OCI-LY3 (cell line): ENCODE results near the gene CKMT2.

Experiments
- H2AFZ ChIP-seq: fragments of 200-600, 300-600 bp; shearing (Covaris generic); 2 replicates; pipeline ENCODE4 v1.6.0; 2014; ENCODE audit warnings: antibody characterized with exemption, low read depth, low read length
- H3K27ac ChIP-seq: fragments of 200-600, 300-600 bp; sonication (generic); 2 replicates; pipeline ENCODE4 v1.5.1; 2014; ENCODE audit warnings: mild to moderate bottlenecking, low read length, moderate library complexity, mixed read lengths
- H3K27me3 ChIP-seq: fragments of 200-600, 300-600 bp; sonication (generic); 2 replicates; pipeline ENCODE4 v1.6.1; 2014; ENCODE audit warnings: low read depth, low read length, mixed read lengths
- H3K36me3 ChIP-seq: fragments of 200-600, 300-600 bp; sonication (generic); replicated peaks from 2 replicates; pipeline ENCODE3; 2014; ENCODE audit warnings: low read depth, low read length, mixed read lengths
- H3K4me1 ChIP-seq: fragments of 300-600, 200-600 bp; sonication (generic); 2 replicates; pipeline ENCODE4 v1.6.1; 2014; ENCODE audit warnings: low read length, mixed read lengths
- H3K4me2 ChIP-seq: fragments of 200-600, 300-600 bp; sonication (generic); 2 replicates; pipeline ENCODE4 v1.6.1; 2014; ENCODE audit warnings: low read length, mixed read lengths
- H3K4me3 ChIP-seq: fragments of 300-600, 200-600 bp; sonication (generic); 2 replicates; pipeline ENCODE4 v1.5.1; 2014; ENCODE audit warnings: antibody characterized with exemption, mild to moderate bottlenecking, low read length, moderate library complexity
- H3K79me2 ChIP-seq: fragments of 300-600, 200-600 bp; shearing (Covaris generic); 2 replicates; pipeline ENCODE4 v1.6.1; 2014; ENCODE audit warnings: mild to moderate bottlenecking, low read length, mixed read lengths
- H3K9ac ChIP-seq: fragments of 300-600, 200-600 bp; shearing (Covaris generic); 2 replicates; pipeline ENCODE4 v1.6.0; 2014; ENCODE audit warnings: mild to moderate bottlenecking, low read length, moderate library complexity
- H3K9me3 ChIP-seq: fragments of 200-600, 300-600 bp; shearing (Covaris generic); 2 replicates; pipeline ENCODE4 v1.6.1; 2014; ENCODE audit warnings: low read length, mixed read lengths; ENCODE audit not compliant: insufficient read depth
- H4K20me1 ChIP-seq: fragments of 200-600, 300-600 bp; sonication (generic); 2 replicates; pipeline ENCODE4 v1.6.1; 2016; ENCODE audit warnings: low read length, mixed read lengths; ENCODE audit not compliant: insufficient read depth
- CTCF ChIP-seq: fragments of 200-600, 300-600 bp; sonication (generic); IDR thresholded peaks from 2 replicates; pipeline ENCODE4 v1.5.1; 2014; ENCODE audit warnings: antibody characterized with exemption, low read length, low read depth
- EZH2phosphoT487 ChIP-seq: fragments of 200-600 bp; shearing (Covaris generic); IDR thresholded peaks from 2 replicates; pipeline ENCODE4 v1.6.1; 2018; ENCODE audit warnings: antibody characterized with exemption, mixed run types, low read depth

CKMT2 gene

GRCh38 chr5:81241961-81242648 lies 9.0 kb downstream of the CKMT2 start:
- H4K20me1 ChIP-seq, result no peaks in the 10 kb centered on the region
- H3K27me3 ChIP-seq, result no peaks in the 10 kb centered on the region
- H3K36me3 ChIP-seq, result no peaks in the 10 kb centered on the region
- H3K9ac ChIP-seq, result no peak overlapping the region
- no peaks in the 10 kb centered on the region for H3K79me2 ChIP-seq
- TF ChIP-seq EZH2phosphoT487 (no peak), CTCF (no peak)
- H3K27ac ChIP-seq, result no peak overlapping the region
- H3K9me3 ChIP-seq, result no peaks in the 10 kb centered on the region
- no peak overlapping the region for H3K4me2 ChIP-seq
- H2AFZ ChIP-seq, result no peak overlapping the region
- H3K4me1 ChIP-seq, result no peaks in the 10 kb centered on the region
- no peak overlapping the region for H3K4me3 ChIP-seq

DNA sequence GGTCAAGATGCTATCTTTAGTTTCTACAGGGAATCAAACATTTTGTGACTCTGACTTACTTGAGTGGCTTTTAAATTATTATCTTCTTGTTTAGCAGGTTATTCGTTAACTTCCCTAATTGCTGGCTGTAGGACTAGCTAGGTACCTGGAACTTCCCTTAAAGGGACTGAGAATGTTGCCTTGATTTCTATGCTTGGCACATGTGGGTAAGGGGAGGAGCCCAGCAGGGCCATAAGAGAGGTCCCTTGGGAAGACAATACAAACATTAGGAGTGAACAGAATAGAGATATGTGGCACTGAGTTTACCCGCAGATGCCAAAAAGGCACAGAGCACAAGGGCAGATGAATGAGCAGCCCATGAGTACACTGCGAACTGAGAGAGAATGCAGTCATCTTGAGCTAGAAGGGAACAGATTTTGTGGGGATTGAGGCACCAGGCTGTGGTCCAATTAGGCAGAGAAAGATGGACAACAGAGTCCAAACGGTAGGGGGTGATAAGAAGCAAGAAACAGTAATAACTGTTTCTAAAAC lies 9.8 kb downstream of the CKMT2 start:
- no peaks in the 10 kb centered on the region for H4K20me1 ChIP-seq
- H3K27ac ChIP-seq, result no peak overlapping the region
- TF ChIP-seq CTCF (no peak), EZH2phosphoT487 (no peak)
- H3K9me3 ChIP-seq, result no peaks in the 10 kb centered on the region
- H3K4me1 ChIP-seq, result no peaks in the 10 kb centered on the region
- H2AFZ ChIP-seq, result no peak overlapping the region
- no peak overlapping the region for H3K4me2 ChIP-seq
- no peaks in the 10 kb centered on the region for H3K79me2 ChIP-seq
- no peak overlapping the region for H3K4me3 ChIP-seq
- no peak overlapping the region for H3K9ac ChIP-seq
- no peaks in the 10 kb centered on the region for H3K36me3 ChIP-seq
- no peaks in the 10 kb centered on the region for H3K27me3 ChIP-seq

GRCh38 chr5:81244451-81244850 lies 11.3 kb downstream of the CKMT2 start:
- Histone ChIP-seq H3K4me1 (no peaks in the 10 kb centered on the region), H3K27ac (no peak overlapping the region), H3K79me2 (no peaks in the 10 kb centered on the region), H2AFZ (no peak overlapping the region), H3K9me3 (no peaks in the 10 kb centered on the region), H3K4me2 (no peak overlapping the region), H3K27me3 (no peaks in the 10 kb centered on the region), H3K4me3 (no peak overlapping the region), H4K20me1 (no peaks in the 10 kb centered on the region), H3K36me3 (no peaks in the 10 kb centered on the region), H3K9ac (no peak overlapping the region)
- TF ChIP-seq CTCF, result no peak
- no peak for TF ChIP-seq EZH2phosphoT487

DNA sequence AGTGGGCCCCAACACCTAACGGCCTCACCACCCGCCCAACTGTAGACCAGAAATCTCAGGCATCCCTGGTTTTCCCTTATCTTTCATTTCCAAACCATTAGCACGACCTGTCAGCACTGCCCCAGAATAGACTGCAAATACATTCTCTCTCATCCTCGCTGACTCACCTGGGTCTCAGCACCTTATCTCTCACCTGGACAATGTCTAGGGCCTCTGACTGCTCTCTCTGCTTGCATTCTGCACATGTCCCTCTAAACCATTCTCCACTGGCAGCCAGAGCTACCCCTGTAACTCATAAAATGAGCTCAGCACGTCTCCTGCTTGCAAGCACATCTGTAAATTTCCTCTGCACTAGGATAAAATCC lies 12.7 kb downstream of the CKMT2 start:
- H3K9me3 ChIP-seq, result no peaks in the 10 kb centered on the region
- H3K4me1 ChIP-seq, result no peaks in the 10 kb centered on the region
- H3K79me2 ChIP-seq, result no peaks in the 10 kb centered on the region
- no peak overlapping the region for H2AFZ ChIP-seq
- no peaks in the 10 kb centered on the region for H3K27me3 ChIP-seq
- H3K36me3 ChIP-seq, result no peaks in the 10 kb centered on the region
- TF ChIP-seq EZH2phosphoT487 (no peak), CTCF (no peak)
- H3K9ac ChIP-seq, result no peak overlapping the region
- no peak overlapping the region for H3K4me2 ChIP-seq
- no peak overlapping the region for H3K4me3 ChIP-seq
- no peaks in the 10 kb centered on the region for H4K20me1 ChIP-seq
- no peak overlapping the region for H3K27ac ChIP-seq
